ENCODE measurements around the gene MYO3B.
"Not testable (repeated sequence)": the region's sequence is repeated elsewhere in the genome, so short reads cannot be mapped to it uniquely, and the experiment has no call there.

Gene MYO3B

GRCh38 chr2:170660409-170660808, 482.5 kb downstream of the MYO3B start:
- DNase-seq = no peak

DNA sequence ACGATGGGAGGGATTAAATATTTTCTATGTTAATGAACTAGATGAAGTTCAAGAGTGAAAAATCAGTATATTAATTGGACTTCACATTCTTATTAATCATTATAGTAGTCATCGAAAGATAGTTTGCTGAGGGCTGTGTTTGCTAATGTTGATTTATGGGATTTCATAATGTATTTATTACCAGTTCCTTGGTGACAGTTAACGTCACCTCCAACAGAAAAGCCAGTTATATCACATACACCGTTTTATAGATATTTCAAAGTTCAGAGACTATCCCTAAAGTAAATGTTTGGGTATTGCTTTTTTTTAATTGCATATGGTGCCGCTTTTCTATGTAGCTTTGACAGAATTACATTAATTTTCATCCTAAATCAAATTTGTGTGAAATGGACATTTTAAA, 487.8 kb downstream of the MYO3B start:
- DNase-seq = no peak

DNA sequence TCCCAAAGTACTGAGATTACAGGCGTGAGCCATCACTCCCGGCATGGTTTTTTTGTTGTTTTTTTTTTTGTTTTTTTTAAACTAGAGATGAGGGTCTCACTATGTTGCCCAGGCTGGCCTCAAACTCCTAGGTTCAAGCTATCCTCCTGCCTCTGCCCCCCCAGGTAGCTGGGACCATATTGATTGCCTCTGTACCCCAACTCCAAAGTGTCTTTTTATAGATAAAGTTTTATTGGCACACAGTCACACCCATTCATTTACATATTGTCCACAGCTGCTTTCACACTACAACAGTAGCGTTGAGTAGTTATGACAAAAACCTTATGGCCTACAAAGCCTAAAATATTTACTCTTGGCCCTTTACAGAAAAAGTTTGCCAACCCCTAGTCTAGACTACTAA, 492.0 kb downstream of the MYO3B start:
- no peak for DNase-seq

DNA sequence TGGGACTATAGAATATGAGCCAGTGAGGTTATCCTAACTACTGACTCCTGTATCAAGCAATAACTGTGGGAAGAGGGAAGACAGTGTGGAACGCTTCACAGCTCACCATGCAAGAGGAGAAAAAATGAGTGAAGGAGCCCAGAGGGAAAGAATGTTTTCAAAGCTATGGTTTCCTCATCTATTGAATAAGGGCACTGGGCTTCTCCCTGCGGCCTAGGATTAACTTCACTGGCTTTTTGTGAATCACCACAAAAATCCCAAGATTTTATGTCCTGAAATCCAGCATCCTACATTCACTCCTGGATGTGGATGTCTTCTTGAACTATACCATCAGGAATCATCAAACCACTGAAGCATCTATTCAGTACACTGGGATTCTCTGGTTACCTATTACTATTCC, 492.7 kb downstream of the MYO3B start:
- no peak for DNase-seq

DNA sequence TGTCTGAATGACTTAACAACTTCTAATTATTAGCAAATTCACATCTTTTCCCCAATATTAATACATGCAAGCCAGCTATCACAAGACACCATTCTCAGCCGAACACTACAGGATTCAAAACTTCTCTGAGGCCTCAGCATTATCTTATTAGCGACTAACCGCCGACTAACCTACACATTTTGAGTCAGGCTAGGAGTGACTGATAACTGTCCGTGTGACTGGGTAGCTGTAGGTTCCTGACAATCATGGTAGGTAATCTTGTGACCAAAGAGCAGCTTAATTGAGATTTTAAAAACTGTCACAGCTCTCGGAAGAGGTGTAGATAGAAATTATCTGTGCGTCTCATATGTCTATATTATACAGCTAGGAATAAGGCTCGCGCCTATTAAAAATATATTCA, 493.1 kb downstream of the MYO3B start:
- DNase-seq = no peak

GRCh38 chr2:170674282-170674681, 496.3 kb downstream of the MYO3B start:
- not testable (repeated sequence) for DNase-seq

GRCh38 chr2:170675701-170676100, 497.8 kb downstream of the MYO3B start:
- no peak for DNase-seq

- DNase-seq = peak; percentile 62
Observed at GRCh38 chr2:170679607-170680079, 501.7 kb downstream of the MYO3B start.

DNA sequence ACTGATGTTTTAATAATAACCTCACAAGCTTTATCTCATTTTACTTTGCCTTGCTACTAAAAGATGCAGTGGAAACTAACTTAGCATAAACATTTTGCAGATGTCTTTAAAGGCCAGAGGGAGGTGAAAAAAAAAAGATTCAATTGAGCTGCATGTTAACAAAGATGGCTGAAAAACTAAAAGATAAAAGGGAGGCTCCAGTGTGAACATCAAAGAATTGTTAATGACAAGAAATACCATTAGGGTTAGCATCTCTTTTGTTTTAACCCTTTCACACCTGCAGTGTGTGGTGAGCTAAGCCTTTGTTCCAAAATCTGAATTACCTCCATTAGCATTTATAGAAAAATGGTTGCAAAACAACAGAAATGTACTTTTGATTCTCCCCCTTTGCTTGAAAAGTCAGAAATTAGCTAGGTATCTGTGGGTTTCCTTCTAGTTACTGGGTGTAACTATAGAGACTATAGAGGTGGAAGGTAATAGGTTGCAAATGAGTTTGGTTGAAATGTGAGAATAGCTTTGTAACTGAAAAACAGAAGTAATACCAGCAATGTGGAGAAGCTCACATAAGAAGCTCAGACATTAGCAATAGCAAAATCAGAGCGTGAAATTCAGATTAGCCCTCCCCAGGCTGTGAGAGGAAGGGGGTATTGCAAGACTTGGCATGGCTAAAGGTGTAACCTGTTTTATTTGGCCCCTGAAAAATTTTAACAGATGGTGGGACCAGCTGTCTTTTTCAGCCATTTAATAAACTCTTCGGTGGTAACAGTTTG, 502.4 kb downstream of the MYO3B start:
- DNase-seq = no peak

DNA sequence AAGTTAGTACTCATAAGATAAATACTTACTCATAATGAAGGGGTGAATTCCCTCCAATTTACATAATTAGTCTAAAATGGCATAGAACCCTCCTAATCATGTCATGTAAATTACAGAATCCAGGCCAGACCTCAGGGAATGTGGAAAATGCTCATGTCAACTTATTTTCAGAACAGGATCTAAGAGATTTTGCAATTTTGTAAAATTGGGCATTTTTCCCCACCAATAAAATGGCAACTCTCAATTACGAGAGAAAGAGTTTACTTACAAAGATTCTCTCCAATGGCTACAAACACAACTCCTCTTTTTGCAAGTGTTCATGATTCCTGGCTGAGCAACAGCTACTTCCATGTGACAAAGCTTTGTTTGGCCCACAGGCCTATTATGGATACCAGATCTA, 503.4 kb downstream of the MYO3B start:
- DNase-seq = no peak

- DNase-seq = no peak
Observed at GRCh38 chr2:170685591-170685990, 507.6 kb downstream of the MYO3B start.

- no peak for DNase-seq
Observed at GRCh38 chr2:170689481-170689880, 511.5 kb downstream of the MYO3B start.

- no peak for DNase-seq
Observed at GRCh38 chr2:170690640-170691039, 512.7 kb downstream of the MYO3B start.

GRCh38 chr2:170694316-170694715, 516.4 kb downstream of the MYO3B start:
- no peak for DNase-seq

DNA sequence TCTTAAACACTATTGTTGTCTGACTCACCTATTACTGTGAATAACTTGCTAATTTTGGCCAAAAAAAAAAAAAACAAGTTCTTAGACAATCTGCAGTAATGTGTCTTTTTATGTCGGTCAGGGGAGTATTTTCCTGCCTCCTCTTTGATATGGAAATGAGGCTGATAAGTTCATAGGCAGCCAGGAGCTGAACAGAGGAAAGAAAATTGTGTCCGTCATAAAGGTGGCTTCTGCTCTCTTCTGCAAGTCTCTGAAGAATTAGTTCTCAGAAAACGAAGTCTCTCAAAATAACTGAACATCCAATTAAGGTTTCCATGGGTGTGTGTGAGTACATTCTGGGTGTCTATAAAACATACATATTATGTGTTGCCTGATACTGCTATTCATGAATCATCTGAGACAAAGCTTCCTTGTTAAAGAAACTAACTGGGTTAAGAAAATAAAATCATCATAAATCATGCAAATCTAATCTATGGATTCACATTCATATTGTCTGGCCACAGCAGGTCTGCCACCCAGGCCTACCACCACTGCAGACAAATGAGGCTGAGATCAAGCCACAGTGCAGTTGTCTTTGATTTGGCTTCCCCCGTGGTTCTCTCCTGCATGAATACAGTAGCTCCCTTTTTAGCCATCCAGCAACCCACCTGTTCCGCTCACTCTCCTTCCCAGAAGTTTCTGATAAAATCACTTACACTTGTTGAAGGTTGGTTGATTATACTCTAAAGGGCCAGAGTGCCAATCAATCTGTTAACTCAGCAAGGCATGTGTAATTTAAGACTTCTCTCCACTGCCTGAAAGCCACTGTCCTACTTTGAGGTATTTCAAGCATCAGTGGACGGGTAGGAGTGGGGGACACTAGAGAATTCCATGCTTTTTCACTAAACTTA, 517.8 kb downstream of the MYO3B start:
- DNase-seq = peak; percentile 71

GRCh38 chr2:170696948-170697347, 519.0 kb downstream of the MYO3B start:
- no peak for DNase-seq

DNA sequence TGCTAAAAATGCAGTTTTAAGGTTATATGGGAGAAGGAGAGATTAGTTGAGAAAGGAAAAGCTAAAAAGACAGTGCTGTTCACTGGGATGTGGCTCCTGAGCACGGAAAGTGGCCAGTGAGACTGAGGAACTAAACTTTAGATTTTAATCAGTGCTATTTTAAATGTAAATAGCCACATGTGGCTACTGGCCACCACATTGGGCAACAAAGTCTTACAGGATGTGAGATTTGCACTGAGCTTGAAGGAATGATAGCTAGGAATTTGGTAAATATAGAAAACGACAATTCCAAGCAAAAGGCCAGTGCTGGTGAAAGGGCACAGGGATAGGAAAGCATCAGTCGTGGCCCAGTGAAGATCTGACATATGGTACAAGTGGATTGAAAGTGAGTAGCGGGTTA, 523.1 kb downstream of the MYO3B start:
- no peak for DNase-seq

DNA sequence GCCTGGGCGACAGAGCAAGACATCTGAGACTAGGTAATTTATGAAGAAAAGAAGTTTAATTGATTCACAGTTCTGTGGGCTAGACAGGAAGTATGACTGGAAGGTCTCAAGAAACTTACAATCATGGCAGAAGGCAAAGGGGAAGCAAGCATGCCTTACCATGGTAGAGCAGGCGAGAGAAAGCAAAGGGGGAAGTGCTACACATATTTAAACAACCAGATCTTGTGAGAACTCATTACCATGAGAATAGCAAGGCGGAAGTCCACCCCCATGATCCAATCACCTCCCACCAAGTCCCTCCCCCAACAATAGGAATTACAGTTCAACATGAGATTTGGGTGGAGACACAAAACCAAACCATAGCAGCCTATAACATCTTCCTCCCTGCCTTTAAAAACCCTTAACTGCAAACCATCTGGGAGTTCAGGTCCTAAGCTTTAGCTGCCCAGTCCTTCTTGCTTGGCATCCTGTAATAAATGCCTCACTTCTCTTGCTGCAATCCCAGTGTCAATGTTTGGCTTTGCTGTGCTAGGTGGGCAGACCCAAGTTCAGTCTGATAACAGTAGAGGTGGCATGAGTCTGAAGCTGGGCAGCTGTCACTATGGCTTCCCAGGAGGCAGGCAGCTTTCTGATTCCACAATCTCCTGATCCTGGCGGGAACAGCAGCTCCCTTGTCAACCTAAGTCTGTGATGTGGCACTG, 526.0 kb downstream of the MYO3B start:
- DNase-seq = no peak
